GM18505 (cell line): Measurements from ENCODE around the gene URGCP.

Experiments used
- ATAC-seq: cut with Tn5 transposase; IDR thresholded peaks from one replicate; pipeline ENCODE4 v1.9.1; 2021; ENCODE audit not compliant: unreplicated experiment
- POLR2A ChIP-seq: IDR thresholded peaks from 4 replicates; pipeline ENCODE4 v1.6.1; 2011; ENCODE audit warnings: borderline replicate concordance; ENCODE audit not compliant: insufficient read depth, insufficient read length; ENCODE audit errors: extremely low read depth

Gene URGCP

DNA sequence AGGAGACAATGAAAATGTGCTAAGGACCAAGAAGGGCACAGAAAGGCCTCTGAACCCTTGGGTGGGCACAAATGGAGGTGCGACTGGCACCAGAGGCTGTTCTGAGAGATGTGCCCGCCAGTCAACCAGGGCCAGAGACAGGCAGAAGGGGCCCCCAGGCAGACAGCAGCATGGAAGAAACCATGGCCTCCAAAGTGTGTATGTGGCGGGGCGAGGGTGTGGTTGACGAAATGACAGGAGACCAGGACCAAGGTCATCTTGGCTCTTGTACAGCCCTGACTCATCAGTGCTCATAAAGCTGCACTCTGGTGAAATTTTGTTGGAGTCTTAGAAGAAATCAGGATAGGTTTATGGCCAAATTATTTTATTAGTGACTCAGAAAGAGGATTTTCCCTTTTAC, 33.1 kb downstream of the URGCP start:
- ATAC-seq, result no peak
- no peak for TF ChIP-seq POLR2A

- no peak for ATAC-seq
- no peak for TF ChIP-seq POLR2A
Observed at GRCh38 chr7:43872406-43873110, 33.8 kb downstream of the URGCP start.

DNA sequence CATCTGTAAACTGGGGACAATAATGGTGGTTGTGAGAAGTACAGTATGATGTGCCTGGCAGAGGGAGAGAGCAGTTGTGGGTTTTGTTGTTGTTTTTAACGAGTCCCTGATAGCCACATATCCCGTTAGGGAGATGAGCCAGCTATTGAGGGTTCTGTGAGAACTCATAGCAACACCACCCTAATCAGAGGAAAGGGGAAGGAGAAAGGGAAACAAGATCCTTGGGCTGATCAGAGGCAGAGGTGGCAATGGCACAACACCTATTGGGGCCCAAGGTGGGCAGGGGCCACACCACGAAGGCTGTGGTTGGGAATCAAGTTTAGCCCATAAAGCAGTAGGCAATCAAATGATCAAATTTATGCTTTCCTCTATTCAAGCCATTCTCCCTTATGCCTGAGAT, 35.3 kb downstream of the URGCP start:
- ATAC-seq, result no peak

GRCh38 chr7:43870316-43870715, 36.1 kb downstream of the URGCP start:
- TF ChIP-seq POLR2A, result no peak
- no peak for ATAC-seq

More for the DNA sequence above, 35.3 kb downstream of the URGCP start:
- TF ChIP-seq POLR2A, result no peak

GRCh38 chr7:43869867-43870240, 36.5 kb downstream of the URGCP start:
- no peak for TF ChIP-seq POLR2A
- ATAC-seq, result peak; percentile 16

DNA sequence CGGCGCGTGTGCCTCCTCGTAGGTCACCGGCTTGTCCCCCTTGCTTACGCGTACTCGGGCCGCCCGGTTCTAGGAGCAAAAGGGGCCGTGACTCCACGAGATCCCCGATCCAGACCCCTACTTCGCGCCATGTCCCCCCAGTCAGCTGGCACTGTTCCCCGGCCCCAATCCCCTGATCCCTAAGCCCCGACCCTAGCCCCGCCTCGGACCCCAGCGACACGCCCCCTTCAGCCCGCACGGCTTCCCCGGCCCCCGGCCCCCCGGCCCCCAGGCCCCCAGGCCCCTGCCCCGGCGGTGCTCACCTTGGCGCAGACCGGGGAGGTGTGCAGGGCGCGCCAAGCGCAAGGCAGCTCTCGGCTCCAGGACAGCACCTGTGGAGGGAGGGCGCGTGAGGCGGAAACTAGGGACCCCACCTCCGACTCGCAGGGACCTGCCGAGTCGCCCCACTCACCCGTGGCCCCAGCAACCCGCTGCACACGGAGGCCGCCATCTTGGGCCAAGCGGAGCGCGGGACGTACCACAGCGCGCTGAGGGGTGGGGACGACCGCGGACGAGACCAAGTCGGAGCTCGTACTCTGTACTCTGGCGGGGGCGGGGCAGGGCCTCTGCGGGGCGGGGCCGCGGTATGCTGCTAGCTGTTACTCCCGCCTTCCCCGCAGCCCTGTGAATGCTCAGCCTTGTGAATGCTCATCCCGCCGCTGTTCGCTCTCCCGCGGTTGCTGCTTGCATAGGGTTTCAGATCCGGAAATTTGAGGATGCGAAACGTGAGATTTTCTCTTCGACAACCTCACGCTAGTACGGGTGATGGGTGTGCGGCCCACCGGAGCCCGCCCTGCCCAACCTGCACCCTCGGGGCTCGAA, 37.2 kb downstream of the URGCP start, which contains the start of gene MRPS24:
Gene MRPS24, minus strand, starts transcription at position 512 of the 861 bp plus-strand sequence. Its CDS starts 22 bp downstream, at position 490.
- TF ChIP-seq POLR2A, result peak; percentile 93
- peak; percentile 90 for ATAC-seq

DNA sequence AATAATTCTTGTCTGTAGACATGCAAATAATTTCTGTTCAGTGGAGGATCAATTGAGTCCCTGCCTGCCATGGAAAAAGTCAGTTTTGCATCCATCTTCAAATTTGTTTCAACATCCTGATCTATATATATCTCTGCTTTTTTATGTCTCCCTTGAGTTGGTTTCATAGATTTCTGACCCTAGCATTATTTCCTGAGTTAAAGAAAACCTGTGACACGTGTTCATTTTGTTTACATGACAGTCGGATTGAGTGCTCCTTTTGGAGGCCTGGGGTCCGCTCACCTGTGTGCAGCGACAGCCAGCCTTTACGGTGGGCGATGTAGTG, 37.8 kb downstream of the URGCP start:
- ATAC-seq, result peak; percentile 2

DNA sequence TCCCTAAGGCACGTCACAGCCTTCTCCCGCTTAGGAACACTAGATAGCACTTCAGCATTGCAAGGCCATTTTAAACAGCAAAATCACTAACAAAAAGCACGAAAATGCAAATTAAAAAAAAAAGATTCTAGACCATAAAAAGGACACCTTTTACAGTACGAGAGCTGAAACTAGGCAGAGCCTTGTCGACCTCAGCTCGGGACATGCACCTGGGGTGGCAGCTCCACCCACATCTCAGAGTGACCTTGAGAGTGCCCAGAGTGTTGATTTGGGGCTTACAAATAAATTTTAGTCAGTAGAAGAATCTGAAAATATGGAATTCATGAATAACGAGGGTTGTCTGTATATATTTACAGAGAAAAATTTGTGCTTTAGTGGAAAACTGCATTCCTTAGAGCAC, 38.2 kb downstream of the URGCP start:
- no peak for TF ChIP-seq POLR2A
- ATAC-seq, result no peak

More for the DNA sequence above, 37.8 kb downstream of the URGCP start:
- no peak for TF ChIP-seq POLR2A

DNA sequence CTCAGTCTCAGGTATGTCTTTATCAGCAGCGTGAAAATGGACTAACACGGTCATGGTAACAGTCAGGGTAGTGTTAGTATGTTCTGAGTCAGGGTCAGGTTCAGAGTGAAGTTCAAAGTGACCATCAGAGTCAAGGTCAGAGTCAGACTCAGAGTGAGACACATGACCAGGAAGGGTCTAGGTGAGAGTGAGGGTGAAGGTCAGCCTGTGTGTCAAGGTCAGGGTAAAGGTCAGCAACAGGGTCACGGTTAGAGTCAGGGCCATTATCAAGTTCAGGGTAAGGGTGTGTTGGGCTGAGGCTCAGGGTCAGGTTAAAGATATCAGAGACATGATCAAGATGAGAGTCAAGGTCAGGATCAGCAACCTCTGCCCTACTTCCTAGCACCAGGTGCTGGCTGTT, 41.1 kb downstream of the URGCP start:
- no peak for TF ChIP-seq POLR2A
- ATAC-seq, result no peak

- no peak for ATAC-seq
- TF ChIP-seq POLR2A, result no peak
Observed at GRCh38 chr7:43864126-43864525, 42.3 kb downstream of the URGCP start.

GRCh38 chr7:43856996-43857395, 49.4 kb downstream of the URGCP start:
- ATAC-seq, result no peak
- TF ChIP-seq POLR2A, result no peak

DNA sequence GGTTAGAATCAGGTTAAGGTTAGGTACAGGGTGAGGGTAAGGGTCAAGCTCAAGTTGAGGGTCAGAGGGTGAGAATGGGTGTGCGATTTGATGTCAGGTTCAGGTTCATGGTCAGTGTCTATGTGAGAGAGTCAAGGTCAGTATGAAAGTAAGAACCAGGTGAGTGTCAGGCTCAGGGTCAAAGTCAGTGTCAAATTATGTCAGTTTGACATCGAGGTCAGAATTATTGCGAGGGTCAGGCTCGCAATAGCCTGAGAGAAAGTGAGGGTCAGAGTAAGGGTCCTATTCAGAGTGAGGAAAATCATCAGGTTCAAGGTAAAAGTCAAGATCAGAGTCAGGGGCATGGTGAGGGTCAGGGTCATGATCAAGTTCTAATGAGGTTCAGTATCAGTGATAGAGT, 50.1 kb downstream of the URGCP start:
- no peak for ATAC-seq
- TF ChIP-seq POLR2A, result no peak

DNA sequence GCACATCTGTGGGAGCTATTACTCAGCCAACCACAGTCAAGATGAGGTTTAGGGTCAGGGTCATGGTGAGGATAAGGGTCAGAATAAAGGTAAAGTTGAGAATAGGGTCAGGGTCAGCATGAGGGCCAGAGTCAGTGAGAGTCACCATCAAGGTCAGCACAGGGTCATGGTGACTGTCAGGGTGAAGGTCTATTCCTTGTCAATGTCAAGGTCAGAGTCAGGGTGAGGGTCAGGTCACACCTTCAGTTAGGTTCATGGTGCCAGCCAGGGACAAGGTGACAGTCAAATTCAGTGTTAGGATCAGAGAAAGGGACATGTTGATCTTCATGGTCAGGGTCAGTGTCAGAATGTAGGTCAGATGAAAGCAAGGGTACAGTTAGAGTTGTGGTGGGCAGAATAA, 51.2 kb downstream of the URGCP start:
- no peak for TF ChIP-seq POLR2A
- no peak for ATAC-seq

- no peak for TF ChIP-seq POLR2A
- ATAC-seq, result no peak
Observed at GRCh38 chr7:43851805-43852204, 54.6 kb downstream of the URGCP start.

DNA sequence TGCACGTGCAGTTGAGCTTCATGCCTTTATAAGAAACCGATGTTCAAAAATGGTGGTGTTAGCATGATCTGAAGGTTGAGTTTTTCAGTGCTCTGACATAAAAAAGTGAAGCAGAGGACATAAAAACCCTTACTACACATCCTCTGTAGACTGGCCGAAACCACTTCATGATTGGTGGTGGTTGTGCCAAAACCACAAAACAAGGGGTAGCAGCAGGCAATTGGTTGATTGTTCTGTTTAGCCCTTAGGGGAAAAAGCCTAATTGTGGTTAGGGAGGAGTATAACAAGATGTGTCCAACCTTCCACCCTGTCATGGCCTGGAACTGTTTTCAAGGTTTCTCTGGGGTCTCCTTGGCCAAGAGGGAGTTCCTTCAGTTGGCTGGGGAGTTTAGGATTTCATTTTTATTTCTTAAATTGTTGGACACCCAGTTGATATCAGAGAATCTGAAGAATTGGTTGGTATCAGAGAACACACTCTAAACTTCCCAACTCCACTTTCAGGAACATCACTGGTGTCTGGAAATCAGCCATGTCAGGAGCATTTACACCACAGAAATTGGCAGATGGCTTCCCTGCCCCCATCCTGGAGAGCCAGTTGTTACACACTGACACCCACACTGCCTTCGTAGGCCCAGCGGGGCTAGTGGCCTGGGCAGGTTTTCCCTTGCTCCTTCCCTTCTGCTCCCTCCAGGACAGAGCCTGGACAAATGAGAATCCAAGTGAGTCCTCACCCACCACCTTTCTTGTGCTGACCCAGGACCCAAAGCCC, 55.9 kb downstream of the URGCP start:
- peak; percentile 55 for ATAC-seq
- TF ChIP-seq POLR2A, result no peak
